AML-193 (cell line): Measurements from ENCODE around the gene SPATA45.
"Not testable (repeated sequence)": the region's sequence is repeated elsewhere in the genome, so short reads cannot be mapped to it uniquely, and the experiment has no call there.

Source experiments
- DNase-seq, 2 experiments: peaks; one replicate each; lab custom pipeline; 2025; lab: John Stamatoyannopoulos, UW

Gene SPATA45

GRCh38 chr1:212847549-212847948 is at the start of gene SPATA45:
Gene SPATA45 (minus strand): TSS chr1:212847649. CDS start chr1:212836149, 11,500 bp downstream.
- DNase-seq, result no peak

DNA sequence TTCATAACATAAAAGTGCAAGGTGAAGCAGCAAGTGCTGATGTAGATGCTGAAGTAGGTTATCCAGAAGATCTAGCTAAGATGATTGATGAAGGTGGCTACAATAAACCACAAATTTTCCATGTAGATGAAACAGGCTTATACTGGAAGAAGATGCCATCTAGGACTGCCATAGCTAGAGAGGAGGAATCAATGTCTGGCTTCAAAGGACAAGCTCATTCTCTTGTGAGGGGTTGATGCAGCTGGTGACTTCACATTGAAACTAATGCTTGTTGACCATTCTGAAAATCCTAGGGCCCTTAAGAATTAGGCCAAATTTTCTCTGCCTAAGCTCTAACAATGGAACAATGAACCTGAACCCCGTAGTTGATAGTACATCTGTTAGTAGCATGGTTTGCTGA is 44.7 kb upstream of the SPATA45 start:
- no peak for DNase-seq

DNA sequence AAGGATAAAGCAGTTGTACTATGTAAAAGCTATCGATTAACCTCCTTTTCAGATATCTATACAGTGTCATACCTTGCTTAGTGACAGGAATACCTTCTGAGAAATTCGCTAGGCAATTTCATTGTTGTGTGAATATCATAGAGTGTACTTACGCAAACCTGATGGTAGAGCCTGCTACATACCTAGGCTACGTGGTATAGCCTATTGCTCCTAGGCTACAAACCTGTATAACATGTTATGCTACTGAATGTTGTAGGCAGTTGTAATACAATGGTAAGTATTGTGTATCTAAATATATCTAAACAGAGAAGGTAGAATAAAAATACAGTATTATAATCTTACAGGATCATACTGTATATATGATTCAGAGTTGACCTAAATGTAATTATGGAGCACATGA is 37.1 kb upstream of the SPATA45 start:
- no peak for DNase-seq

- DNase-seq, result no peak
These were observed 32.7 kb upstream of the SPATA45 start for GRCh38 chr1:212879947-212880690.

GRCh38 chr1:212878418-212878817 is 31.0 kb upstream of the SPATA45 start:
- DNase-seq, result no peak

GRCh38 chr1:212873518-212873917 is 26.1 kb upstream of the SPATA45 start:
- no peak for DNase-seq

DNA sequence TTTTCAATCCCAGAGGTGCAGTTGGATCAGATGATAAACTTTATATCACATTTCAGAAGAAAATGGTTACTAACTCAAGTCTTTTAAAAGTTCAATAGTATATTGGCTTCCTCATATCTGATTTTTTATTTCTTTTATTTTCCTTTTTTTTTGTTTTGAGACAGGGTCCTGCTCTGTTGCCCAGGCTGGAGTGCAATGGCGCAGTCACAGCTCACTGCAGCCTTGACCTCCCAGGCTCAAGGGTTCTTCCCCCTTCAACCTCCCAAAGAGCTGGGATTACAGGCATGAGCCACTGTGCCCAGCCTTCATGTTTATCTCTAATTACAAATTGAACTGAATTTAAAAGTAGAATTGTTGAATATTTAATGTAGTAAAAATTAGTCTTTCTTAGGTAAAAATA is 24.5 kb upstream of the SPATA45 start:
- DNase-seq, result no peak

GRCh38 chr1:212867192-212867591 is 19.7 kb upstream of the SPATA45 start:
- no peak for DNase-seq

GRCh38 chr1:212864201-212864600 is 16.8 kb upstream of the SPATA45 start:
- no peak for DNase-seq

- not testable (repeated sequence) for DNase-seq
These were observed 15.9 kb upstream of the SPATA45 start for GRCh38 chr1:212863345-212863744.

DNA sequence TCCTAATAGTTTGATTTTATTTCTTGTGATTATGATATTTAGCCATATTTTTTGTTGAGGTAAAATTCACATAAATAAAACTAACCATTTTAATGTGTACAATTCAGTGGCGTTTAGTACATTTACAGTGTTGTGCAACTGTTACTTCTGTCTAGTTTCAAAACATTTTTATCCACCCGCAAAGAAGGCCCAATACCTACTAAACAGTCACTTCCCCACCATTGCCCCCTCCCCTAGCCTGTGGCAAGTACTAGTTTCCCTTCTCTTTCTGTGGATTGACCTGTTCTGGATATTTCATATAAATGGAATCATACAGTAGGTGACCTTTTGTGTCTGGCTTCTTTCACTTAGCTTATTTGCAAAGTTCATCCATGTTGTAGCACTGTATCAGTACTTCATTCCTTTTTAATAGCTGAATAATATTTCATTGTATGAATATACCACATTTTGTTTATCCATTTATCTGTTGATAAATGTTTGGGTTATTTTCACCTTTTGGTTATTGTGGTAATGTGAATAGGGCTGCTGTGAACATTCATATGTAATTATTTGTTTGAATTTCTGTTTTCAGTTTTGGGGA is 14.8 kb upstream of the SPATA45 start:
- DNase-seq, result no peak

GRCh38 chr1:212860713-212861581 is 13.5 kb upstream of the SPATA45 start:
- no peak for DNase-seq

DNA sequence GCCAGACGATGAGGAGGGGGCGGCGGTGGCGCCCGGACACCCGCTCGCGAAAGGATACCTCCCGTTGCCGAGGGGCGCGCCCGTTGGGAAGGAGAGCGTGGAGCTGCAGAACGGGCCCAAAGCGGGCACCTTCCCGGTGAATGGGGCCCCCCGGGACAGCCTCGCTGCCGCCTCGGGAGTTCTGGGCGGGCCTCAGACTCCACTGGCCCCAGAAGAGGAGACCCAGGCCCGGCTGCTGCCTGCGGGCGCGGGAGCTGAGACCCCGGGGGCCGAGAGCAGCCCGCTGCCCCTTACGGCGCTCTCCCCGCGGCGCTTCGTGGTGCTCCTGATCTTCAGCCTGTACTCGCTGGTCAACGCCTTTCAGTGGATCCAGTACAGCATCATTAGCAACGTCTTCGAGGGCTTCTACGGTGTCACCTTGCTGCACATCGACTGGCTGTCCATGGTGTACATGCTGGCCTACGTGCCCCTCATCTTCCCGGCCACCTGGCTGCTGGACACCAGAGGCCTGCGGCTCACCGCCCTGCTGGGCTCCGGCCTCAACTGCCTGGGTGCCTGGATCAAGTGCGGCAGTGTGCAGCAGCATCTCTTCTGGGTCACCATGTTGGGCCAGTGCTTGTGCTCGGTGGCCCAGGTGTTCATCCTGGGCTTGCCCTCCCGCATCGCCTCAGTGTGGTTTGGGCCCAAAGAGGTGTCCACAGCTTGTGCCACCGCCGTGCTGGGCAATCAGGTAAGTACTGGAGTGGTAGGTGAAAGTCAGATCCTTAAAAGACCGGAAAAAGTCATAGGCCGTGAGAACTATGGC is 11.2 kb upstream of the SPATA45 start:
- DNase-seq, result peak in 1 of 2 experiments; percentile 15

DNA sequence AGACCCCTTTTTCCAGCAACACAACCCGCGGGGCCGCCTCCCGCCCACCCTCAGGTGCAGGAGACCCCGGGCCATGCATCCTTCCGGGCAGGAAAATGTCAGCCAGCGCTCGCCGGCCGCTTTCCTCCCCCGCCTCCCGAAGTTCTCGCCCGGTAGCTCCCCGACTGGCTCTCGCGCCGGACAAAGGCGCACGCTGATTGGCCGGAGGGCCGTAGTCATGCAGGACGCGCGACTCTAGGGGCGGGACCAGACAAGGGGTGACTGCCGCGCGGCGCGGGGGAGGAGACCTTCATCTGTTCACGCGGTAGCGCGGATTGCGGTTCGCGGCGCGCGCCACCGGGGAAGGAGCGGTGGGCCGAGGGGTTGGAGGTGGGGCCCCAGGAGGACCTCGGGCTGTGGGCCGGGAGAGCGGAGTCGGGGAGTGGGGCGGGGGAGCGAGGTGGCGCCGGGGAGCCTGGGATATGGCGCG is 10.6 kb upstream of the SPATA45 start, which contains the start of gene FLVCR1:
Gene FLVCR1, plus strand, starts transcription at position 284 of the 469 bp plus-strand sequence. Its CDS starts 178 bp downstream, at position 462.
- DNase-seq, result peak; percentile 91 to 94

GRCh38 chr1:212856755-212857154 is 9.3 kb upstream of the SPATA45 start:
- no peak for DNase-seq

DNA sequence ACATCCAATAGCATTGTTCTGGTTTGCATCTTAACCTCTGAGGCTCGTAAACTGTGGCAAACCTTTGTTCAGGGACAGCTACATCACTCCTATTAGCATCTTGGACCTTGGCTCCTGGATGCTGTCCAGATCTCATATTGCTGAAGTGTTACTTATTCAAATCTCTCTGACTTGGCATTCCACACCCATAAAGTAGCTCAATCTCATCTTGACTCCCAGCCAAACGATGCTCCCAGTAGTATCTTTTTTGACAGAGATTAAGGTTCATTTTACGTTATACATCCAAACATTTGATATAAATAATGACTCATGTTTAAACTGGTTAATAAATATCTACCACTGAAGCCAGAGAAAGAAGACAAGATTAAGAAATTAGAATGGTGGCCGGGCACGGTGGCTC is 6.2 kb upstream of the SPATA45 start:
- DNase-seq, result no peak

DNA sequence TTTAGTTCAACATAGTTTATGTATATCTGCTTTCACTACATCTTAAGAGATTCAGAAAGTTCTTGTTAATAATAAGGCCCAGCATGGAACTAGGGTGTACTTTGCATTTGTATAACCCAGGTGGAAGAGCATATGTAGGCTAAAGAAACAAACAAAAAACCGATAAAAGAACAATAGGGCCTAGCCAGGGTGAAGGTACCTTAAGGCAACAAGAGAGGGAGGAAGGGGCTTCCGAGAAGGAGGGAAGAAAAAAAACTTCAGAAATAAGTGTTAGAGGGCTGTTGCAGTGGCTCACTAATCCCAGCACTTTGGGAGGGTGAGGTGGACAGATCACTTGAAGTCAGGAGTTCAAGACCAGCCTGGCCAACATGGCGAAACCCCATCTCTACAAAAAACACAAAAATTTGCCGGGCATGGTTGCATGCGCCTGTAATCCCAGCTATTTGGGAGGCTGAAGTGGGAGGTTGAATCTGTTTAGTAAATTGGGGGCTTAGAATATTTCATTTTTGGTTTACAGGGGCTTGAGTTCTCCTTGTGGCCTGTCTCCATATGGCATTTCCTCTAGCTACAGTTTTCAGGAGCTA is 4.7 kb upstream of the SPATA45 start:
- no peak for DNase-seq

GRCh38 chr1:212844521-212844920 is 2.9 kb downstream of the SPATA45 start:
- not testable (repeated sequence) for DNase-seq

DNA sequence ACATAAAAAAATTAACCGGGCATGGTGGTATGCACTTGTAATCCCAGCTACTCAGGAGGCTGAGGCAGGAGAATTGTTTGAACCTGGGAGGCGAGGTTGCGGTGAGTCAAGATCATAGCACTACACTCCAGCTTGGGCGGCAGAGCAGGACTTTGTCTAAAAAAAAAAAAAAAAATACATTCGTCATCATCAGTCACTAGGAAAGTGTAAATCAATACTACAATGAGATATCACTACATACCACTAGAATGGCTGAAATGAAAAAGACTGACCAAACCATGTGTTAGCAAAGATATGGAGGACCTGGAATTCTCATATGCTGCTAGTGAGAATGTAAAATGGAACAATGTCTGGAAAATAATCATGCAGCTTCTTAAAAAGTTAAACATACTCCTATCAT is 9.3 kb downstream of the SPATA45 start:
- DNase-seq, result no peak

- DNase-seq, result not testable (repeated sequence)
These were observed 13.9 kb downstream of the SPATA45 start for GRCh38 chr1:212833211-212834207.
